Measurements from ENCODE around the gene MYO1F. TPM values are rescaled to one million over a fixed set of nuclear protein-coding genes. Genes with fewer than 3 reads are reported as not detected.
A peak's percentile ranks its signal among the peaks of the same experiment; 100 is the strongest.

Gene MYO1F
- total RNA-seq, 1 donor from 2014 or later: 0.33 TPM

DNA sequence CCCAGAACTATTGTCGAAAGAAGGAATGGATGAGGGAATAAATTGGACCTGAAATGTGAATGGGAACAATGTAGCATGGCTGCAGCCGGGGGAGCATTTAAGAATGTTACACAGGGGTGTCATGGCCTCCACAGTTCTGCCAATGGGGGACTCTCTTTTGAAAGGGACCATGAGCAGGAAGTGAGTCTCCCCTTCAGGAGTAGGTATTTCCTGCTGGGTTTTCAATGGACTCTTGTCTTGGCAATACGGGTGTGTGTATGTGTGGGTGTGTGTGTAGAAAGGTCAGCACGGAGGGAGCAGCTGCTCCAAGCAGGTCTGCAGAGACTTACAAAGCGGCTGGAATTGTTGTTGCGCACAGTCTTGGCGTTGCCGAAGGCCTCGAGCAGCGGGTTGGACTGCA lies 24.4 kb downstream of the MYO1F start:
- H3K4me1 Mint-ChIP-seq: peaks cover 10% of the 10 kb centered on the region
- peak; percentile 31 for DNase-seq (ENCODE audit: low read depth, low spot score)
- H3K27me3 Mint-ChIP-seq (ENCODE audit: low read depth): no peaks in the 10 kb centered on the region
- no peak overlapping the region for H3K4me3 Mint-ChIP-seq
- no peaks in the 10 kb centered on the region for H3K36me3 Mint-ChIP-seq (ENCODE audit: low read depth)
- no peak overlapping the region for H3K27ac Mint-ChIP-seq (ENCODE audit: unreplicated experiment)
- TF ChIP-seq, protein P1, sequence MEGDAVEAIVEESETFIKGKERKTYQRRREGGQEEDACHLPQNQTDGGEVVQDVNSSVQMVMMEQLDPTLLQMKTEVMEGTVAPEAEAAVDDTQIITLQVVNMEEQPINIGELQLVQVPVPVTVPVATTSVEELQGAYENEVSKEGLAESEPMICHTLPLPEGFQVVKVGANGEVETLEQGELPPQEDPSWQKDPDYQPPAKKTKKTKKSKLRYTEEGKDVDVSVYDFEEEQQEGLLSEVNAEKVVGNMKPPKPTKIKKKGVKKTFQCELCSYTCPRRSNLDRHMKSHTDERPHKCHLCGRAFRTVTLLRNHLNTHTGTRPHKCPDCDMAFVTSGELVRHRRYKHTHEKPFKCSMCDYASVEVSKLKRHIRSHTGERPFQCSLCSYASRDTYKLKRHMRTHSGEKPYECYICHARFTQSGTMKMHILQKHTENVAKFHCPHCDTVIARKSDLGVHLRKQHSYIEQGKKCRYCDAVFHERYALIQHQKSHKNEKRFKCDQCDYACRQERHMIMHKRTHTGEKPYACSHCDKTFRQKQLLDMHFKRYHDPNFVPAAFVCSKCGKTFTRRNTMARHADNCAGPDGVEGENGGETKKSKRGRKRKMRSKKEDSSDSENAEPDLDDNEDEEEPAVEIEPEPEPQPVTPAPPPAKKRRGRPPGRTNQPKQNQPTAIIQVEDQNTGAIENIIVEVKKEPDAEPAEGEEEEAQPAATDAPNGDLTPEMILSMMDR (conservative IDR thresholded peaks at IDR 0.05): no peak
- H3K9me3 Mint-ChIP-seq: peaks cover 3% of the 10 kb centered on the region

DNA sequence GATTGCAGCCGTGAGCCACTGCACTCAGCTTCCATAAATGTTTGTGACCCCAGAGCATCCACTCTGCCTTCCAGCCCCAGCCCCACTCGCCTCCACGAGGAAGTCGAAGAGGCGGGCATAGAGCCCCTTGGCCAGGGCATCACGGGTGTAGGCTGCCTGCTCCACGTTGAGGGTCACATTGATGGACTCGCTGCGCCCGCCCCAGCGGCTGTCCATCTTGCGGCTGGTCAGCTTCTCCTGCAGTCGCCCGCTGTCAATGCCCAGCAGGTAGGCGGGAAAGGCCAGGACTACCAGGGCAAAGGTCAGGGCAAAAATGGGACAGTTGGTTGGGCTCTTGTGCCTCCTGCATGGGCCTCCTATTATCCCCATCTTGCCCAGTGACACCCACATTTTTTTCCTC lies 27.2 kb downstream of the MYO1F start:
- Mint-ChIP-seq H3K27me3 (ENCODE audit: low read depth) (no peaks in the 10 kb centered on the region), H3K9me3 (peaks cover 3% of the 10 kb centered on the region), H3K4me3 (no peak overlapping the region), H3K36me3 (ENCODE audit: low read depth) (no peaks in the 10 kb centered on the region), H3K4me1 (peaks cover 7% of the 10 kb centered on the region), H3K27ac (ENCODE audit: unreplicated experiment) (no peak overlapping the region)
- TF ChIP-seq, protein P1 (conservative IDR thresholded peaks at IDR 0.05): no peak
- no peak for DNase-seq (ENCODE audit: low read depth, low spot score)

DNA sequence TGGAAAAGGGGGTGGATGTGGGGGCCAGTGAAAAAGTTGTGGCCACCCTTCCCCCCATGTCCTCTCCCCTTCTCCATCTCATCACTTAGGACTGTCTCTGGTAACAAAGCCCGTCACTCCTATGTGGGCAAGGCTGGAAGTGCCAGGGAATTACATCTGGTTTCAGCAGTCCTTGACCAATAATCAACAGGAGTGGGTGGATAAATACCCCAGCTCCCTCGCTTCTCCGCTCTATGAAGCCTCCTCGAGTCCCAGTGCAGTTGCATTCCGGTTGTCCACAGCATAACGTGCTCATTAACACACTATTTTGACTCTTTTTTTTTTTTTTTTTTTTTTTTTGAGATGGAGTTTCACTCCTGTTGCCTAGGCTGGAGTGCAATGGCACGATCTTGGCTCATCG lies 31.5 kb downstream of the MYO1F start:
- H3K36me3 Mint-ChIP-seq (ENCODE audit: low read depth): no peaks in the 10 kb centered on the region
- TF ChIP-seq, protein P1 (conservative IDR thresholded peaks at IDR 0.05): no peak
- no peaks in the 10 kb centered on the region for H3K9me3 Mint-ChIP-seq
- H3K27me3 Mint-ChIP-seq (ENCODE audit: low read depth): no peaks in the 10 kb centered on the region
- no peak overlapping the region for H3K4me3 Mint-ChIP-seq
- no peaks in the 10 kb centered on the region for H3K4me1 Mint-ChIP-seq
- no peak for DNase-seq (ENCODE audit: low read depth, low spot score)
- no peak overlapping the region for H3K27ac Mint-ChIP-seq (ENCODE audit: unreplicated experiment)

DNA sequence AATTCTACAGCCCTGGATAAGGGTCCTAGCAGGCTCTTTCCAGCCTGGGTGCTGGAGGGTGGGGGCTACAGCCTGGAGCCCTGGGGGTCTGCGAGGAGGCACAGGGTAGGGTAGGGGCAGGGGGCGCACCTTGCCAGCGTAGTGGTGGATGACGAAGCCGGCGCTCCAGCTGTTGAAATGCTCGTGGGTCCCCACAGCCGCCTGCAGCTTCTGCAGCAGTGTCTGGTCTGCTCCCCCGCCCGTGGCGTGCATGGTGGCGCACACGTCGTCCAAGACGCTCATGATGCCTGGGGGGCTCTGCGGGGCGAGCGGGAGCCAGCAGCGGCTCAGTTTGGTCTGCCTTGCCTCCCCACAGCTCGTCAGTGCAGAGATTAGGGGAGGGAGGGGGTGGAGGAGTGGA lies 33.1 kb downstream of the MYO1F start:
- TF ChIP-seq, protein P1 (conservative IDR thresholded peaks at IDR 0.05): no peak
- no peak for DNase-seq (ENCODE audit: low read depth, low spot score)
- Mint-ChIP-seq H3K4me3 (no peak overlapping the region), H3K36me3 (ENCODE audit: low read depth) (no peaks in the 10 kb centered on the region), H3K4me1 (no peaks in the 10 kb centered on the region), H3K27me3 (ENCODE audit: low read depth) (no peaks in the 10 kb centered on the region), H3K9me3 (no peaks in the 10 kb centered on the region), H3K27ac (ENCODE audit: unreplicated experiment) (no peak overlapping the region)

DNA sequence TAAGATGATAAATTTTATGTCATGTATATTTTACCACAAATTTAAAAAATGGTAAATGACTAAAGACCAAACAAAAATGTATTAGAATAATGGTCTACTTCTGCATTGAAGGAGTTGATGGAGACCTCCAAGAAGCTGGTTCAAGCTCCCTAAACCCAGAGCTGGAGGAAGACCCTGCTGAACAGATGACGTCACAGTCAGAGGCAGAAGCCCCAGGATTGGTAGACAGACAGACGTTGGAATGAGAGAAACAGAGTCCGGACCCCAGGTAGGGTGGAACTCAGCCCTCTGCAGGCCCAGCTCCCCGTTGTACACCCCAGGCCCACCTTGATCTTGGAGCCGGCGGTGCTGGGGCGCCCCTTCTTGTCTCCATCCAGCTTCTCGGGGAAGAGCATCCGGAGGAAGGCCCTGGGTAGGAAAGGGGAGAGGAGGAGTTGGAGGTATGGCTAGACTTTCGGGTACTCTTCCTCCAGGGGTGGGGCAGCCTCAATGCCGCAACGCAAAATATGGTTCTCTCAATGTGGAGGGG lies 37.6 kb downstream of the MYO1F start:
- Mint-ChIP-seq H3K9me3 (no peaks in the 10 kb centered on the region), H3K4me3 (no peak overlapping the region), H3K36me3 (ENCODE audit: low read depth) (no peaks in the 10 kb centered on the region), H3K27ac (ENCODE audit: unreplicated experiment) (no peak overlapping the region), H3K4me1 (no peaks in the 10 kb centered on the region), H3K27me3 (ENCODE audit: low read depth) (peaks cover 2% of the 10 kb centered on the region)
- DNase-seq (ENCODE audit: low read depth, low spot score): no peak
- TF ChIP-seq, protein P1 (conservative IDR thresholded peaks at IDR 0.05): no peak
